ENCODE measurements around the gene AMN1. TPM values are rescaled to one million over a fixed set of nuclear protein-coding genes. Genes with fewer than 3 reads are reported as not detected.
"Not testable (repeated sequence)": the region's sequence is repeated elsewhere in the genome, so short reads cannot be mapped to it uniquely, and the experiment has no call there.

The AMN1 gene
- polyA plus RNA-seq, 1 experiment, result 11.9 TPM

DNA sequence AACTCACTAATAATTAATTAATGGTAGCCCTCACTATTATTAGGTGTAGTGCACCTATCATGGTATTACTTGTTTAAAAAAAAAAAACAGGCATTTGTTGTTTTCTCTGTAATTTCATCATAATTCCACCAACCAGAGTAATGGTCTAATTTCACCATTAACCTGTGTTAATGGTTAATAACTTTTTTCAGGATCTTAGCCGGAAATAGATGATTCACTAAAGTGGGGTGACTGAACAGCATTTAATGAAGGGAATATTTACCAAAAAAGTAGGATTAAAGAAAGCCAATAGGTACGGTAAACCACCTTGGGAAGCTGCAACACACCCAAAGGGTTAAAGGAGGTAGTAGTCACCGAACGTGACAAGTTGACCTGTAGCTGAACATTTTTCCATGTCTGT, 56.3 kb downstream of the AMN1 start:
- peaks cover 11% of the 10 kb centered on the region; the same call in 1 of the 2 replicates for H3K9me3 ChIP-seq (ENCODE audit: control insufficient read depth, insufficient read depth, low read length)
- TF ChIP-seq, protein P1, sequence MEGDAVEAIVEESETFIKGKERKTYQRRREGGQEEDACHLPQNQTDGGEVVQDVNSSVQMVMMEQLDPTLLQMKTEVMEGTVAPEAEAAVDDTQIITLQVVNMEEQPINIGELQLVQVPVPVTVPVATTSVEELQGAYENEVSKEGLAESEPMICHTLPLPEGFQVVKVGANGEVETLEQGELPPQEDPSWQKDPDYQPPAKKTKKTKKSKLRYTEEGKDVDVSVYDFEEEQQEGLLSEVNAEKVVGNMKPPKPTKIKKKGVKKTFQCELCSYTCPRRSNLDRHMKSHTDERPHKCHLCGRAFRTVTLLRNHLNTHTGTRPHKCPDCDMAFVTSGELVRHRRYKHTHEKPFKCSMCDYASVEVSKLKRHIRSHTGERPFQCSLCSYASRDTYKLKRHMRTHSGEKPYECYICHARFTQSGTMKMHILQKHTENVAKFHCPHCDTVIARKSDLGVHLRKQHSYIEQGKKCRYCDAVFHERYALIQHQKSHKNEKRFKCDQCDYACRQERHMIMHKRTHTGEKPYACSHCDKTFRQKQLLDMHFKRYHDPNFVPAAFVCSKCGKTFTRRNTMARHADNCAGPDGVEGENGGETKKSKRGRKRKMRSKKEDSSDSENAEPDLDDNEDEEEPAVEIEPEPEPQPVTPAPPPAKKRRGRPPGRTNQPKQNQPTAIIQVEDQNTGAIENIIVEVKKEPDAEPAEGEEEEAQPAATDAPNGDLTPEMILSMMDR (IDR thresholded peaks at IDR 0.05; ENCODE audit: low read depth, low read length), result no peak
- no peaks in the 10 kb centered on the region for H3K27me3 ChIP-seq (ENCODE audit: control insufficient read depth, insufficient read depth, low read length)
- no peak for DNase-seq (ENCODE audit: low read depth, low spot score)
- CTCF ChIA-PET, result interaction anchor here (0.6 to 2.0 kb wide), 2 partner anchors 10 to 173 kb away, joined by 3 to 7 read pairs; no protein-coding TSS in a partner anchor
- no peak overlapping the region for H3K27ac ChIP-seq (ENCODE audit: low read depth, low read length)
- POLR2A ChIA-PET, result no interaction called here
- H3K4me3 ChIP-seq (ENCODE audit: low read depth, low read length), result no peak overlapping the region

DNA sequence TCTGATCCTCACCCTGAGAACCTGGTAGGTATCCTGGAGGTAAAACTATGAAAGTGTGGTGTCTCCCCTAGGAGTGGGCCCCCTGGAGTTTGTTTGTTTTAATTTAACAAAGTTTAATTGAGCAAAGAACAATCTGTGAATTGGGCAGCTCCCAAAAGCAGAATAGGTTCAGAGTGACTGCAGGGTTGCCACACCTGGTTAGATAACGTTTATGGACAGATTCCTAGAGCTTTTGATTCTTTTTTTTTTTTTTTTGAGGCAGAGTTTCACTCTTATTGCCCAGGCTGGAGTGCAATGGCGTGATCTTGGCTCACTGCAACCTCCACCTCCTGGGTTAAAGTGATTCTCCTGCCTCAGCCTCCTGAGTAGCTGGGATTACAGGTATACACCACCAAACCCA, 59.2 kb downstream of the AMN1 start:
- H3K4me3 ChIP-seq (ENCODE audit: low read depth, low read length); DNase-seq (ENCODE audit: low read depth, low spot score); H3K27ac ChIP-seq (ENCODE audit: low read depth, low read length); H3K27me3 ChIP-seq (ENCODE audit: control insufficient read depth, insufficient read depth, low read length); POLR2A ChIA-PET: not testable (repeated sequence)
- CTCF ChIA-PET, result interaction anchor here (0.5 to 1.2 kb wide), 2 partner anchors 267 to 1086 kb away, joined by 3 to 4 read pairs; partner anchors contain the start of gene YARS2
- peaks cover 11% of the 10 kb centered on the region; the same call in 1 of the 2 replicates for H3K9me3 ChIP-seq (ENCODE audit: control insufficient read depth, insufficient read depth, low read length)

DNA sequence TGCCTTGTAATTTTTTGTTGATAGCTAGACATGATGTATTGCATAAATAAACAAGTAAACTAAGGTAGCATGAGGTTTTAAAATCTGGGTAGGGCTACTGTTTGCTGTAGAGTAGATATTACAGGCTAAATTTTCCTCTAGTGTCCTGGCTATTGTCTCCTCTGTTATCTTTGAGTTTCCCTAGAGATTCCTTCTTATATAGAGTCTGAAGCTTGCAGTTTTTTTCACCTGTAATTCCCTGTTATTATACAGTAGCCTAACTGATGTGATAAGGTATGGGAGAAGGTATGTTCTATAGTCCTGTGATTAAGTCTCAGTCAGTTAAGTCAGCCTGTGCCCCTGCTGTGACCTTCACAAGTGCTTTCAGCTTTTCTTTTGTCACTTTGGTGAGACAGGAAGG, 59.8 kb downstream of the AMN1 start:
- TF ChIP-seq, protein P1 (IDR thresholded peaks at IDR 0.05; ENCODE audit: low read depth, low read length), result no peak
- no peak for DNase-seq (ENCODE audit: low read depth, low spot score)
- Histone ChIP-seq H3K27ac (ENCODE audit: low read depth, low read length) (no peak overlapping the region), H3K27me3 (ENCODE audit: control insufficient read depth, insufficient read depth, low read length) (no peaks in the 10 kb centered on the region), H3K9me3 (ENCODE audit: control insufficient read depth, insufficient read depth, low read length) (peaks cover 11% of the 10 kb centered on the region; the same call in 1 of the 2 replicates), H3K4me3 (ENCODE audit: low read depth, low read length) (no peak overlapping the region)
- ChIA-PET CTCF (interaction anchor here (0.5 kb wide), 1 partner anchor 266 kb away, joined by 3 read pairs; no protein-coding TSS in a partner anchor), POLR2A (no interaction called here)

DNA sequence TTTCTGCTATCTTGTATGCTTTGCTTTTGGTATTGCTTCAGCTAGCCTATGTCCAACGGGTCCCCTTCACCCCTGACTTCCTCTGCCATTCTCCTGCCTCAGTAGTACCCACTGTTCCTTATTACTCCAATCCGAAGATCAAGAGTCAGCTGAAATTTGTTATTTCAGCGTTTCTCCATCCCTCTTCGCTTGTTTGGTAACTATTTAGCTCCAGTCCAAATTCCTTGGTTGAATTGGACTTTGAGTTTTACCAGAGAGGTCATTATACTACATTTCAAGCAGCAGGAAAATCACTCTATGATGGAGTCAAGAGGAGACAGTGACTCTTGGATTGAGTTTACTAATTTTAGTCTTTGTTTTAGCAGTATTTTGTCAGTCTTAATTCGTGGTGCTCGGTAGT, 64.8 kb downstream of the AMN1 start:
- H3K27ac ChIP-seq (ENCODE audit: low read depth, low read length), result no peak overlapping the region
- DNase-seq (ENCODE audit: low read depth, low spot score), result no peak
- H3K27me3 ChIP-seq (ENCODE audit: control insufficient read depth, insufficient read depth, low read length), result no peaks in the 10 kb centered on the region
- H3K4me3 ChIP-seq (ENCODE audit: low read depth, low read length), result no peak overlapping the region
- POLR2A ChIA-PET, result no interaction called here
- TF ChIP-seq, protein P1 (IDR thresholded peaks at IDR 0.05; ENCODE audit: low read depth, low read length), result no peak
- CTCF ChIA-PET, result interaction anchor here (2.3 kb wide), 1 partner anchor 11 kb away, joined by 11 read pairs; no protein-coding TSS in a partner anchor
- H3K9me3 ChIP-seq (ENCODE audit: control insufficient read depth, insufficient read depth, low read length), result peaks cover 5% of the 10 kb centered on the region; the same call in 1 of the 2 replicates

DNA sequence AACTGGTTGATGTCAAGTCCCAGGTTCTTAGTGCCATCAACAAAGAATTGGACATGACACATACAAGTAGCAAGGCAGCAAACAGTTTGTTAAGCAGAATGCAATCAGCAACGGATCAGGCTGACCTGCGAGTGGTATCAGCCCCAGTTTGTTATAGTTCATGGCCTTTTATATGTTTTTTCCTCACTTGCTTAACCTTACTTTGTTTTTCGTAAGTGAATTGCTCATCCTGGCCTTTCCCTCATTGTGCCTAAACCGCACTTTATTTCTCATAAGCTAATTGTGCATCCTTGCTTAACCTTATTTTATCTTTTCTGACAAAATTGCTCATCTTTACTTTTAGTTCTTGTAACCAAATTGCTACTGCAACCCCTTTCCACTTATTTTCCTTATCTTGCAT, 65.2 kb downstream of the AMN1 start:
- no peak overlapping the region for H3K27ac ChIP-seq (ENCODE audit: low read depth, low read length)
- H3K27me3 ChIP-seq (ENCODE audit: control insufficient read depth, insufficient read depth, low read length), result no peaks in the 10 kb centered on the region
- peaks cover 4% of the 10 kb centered on the region; the same call in 1 of the 2 replicates for H3K9me3 ChIP-seq (ENCODE audit: control insufficient read depth, insufficient read depth, low read length)
- H3K4me3 ChIP-seq (ENCODE audit: low read depth, low read length), result no peak overlapping the region
- TF ChIP-seq, protein P1 (IDR thresholded peaks at IDR 0.05; ENCODE audit: low read depth, low read length), result no peak
- POLR2A ChIA-PET, result no interaction called here
- CTCF ChIA-PET, result interaction anchor here (1.5 to 2.3 kb wide), 2 partner anchors 11 to 18 kb away, joined by 6 to 11 read pairs; no protein-coding TSS in a partner anchor
- DNase-seq (ENCODE audit: low read depth, low spot score), result no peak

Data from AG04450 (cell line).